DMS79 (cell line): ENCODE measurements around the gene ATP10B.
A peak's percentile ranks its signal among the peaks of the same experiment; 100 is the strongest.
"Not testable (repeated sequence)": the region's sequence is repeated elsewhere in the genome, so short reads cannot be mapped to it uniquely, and the experiment has no call there.

Experiments used
- DNase-seq: peaks from one replicate; lab custom pipeline; 2025; lab: John Stamatoyannopoulos, UW

The ATP10B gene

DNA sequence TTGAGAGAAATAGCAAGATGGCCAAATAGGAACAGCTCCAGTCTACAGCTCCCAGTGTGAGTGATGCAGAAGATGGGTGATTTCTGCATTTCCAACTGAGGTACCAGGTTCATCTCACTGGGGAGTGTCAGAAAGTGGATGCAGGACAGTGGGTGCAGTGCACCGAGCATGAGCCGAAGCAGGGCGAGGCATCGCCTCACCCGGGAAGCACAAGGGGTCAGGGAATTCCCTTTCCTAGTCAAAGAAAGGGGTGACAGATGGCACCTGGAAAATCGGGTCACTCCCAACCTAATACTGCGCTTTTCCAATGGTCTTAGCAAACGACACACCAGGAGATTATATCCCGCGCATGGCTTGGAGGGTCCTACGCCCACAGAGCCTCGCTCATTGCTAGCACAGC lies 39.0 kb downstream of the ATP10B start:
- DNase-seq, result not testable (repeated sequence)

DNA sequence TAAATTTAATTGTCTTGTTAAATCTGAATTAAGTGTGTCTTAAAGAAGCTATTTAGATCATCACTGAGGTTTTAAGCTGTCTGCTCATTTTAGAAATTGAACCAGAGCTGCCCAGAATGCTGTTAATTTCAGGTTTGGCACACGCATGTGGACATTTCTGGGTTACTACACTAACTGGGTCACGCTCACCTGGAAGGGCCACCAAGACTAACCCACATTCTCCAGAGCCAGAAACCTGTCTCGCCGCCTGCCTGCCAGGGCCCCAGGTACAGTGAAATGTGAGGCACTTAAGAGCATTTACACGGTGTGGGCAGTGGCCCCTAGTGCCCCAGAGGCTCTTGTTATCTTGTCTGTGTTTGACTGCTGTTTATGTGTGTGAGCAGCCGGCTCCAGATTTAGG lies 46.6 kb downstream of the ATP10B start:
- DNase-seq, result no peak

DNA sequence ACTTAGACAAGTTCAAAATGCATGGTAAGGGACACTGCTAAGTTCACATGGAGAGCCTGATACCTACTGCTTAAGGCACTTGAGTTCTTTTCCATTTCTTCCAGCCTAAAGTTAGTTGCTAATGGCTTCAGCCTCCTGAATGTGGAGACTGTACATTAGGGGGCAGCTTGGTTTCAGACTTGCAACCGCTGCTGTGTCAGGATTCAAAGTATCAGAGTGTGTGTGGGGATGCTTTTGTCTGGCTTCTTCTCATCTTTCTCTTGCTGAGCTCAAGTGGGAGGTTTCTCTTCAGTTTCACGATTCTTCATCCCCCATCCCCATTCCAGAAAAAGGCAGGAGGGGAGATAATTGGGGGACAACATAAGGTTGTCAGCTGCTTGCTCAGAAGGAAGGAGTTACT lies 49.4 kb downstream of the ATP10B start:
- no peak for DNase-seq

DNA sequence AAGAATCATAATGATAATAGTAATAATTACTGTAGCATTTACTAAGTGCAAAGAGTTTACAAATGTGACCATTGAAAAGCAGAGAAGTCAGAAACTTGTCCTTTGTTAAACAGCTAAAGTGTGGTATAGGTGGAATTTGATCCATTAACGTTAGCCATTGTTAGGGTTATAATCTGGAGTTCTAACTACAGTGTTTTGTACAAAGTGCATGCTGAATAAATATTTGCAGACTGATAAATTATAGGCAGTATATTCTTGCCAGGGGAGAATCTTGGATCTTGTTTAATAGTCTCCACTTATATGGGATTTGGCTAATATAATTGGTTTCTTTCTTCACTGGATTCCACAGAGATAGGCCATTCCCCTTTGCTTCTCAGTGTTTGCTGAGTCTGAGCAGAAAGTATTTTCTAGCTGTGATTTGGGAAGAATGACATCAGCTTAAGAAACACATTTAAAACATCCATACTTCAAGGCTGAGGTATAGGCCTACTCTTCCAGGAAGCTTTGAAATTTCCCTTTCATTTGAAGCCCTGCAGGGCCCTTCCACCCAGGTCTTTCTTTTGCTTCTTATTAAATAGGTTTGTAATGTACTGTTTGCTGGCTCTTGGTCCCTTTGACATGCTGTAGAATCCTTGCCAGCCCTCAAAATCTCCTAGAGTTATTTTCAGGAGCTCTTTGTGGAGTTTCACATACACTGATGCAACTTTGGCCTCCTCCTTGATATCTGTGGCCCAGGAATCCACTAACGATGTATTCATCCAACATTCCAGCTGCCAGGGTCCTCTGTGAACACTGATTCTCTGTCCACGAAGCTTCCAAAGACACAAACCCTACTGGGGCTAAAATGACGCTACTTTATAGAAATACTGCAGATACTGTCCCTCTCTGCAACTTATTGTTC lies 51.4 kb downstream of the ATP10B start:
- no peak for DNase-seq

DNA sequence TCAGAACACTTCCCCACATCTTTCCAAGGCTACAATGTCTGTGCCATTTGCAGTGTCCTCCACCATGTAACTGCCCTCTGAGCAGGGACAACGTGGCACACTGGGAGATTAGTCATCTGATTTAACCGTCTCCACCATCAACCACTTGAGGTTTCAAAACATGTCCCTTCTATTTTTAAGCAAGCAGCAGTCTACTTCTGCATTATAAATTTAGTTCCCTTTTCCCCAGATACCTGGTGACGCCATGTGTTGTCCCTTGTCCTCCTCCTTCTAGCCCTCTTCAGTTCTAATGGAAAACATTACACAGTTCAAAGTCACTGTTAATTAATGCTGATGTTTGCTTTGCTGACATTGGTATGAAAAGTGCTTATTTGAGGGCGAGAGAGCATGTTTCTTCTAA lies 52.8 kb downstream of the ATP10B start:
- DNase-seq, result peak; percentile 75

DNA sequence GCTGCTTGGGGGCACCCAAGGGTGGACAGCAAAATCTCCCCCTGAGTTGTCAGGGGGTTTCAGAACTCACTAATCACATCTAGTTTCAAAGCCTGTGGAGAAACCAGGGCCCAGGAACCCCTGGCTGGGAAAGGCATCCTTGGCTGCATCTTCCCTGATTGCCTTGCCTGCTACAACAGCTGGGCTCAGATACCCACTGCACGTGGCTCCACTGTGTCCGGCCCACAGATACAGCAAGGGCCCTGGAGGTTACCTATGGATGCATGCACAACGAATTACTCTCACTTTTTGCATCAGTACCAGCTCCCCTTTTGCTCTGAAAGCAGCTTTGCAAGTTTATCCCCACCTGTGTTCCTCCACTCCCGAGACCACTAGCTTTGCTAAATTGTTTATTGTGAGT lies 55.0 kb downstream of the ATP10B start:
- no peak for DNase-seq

DNA sequence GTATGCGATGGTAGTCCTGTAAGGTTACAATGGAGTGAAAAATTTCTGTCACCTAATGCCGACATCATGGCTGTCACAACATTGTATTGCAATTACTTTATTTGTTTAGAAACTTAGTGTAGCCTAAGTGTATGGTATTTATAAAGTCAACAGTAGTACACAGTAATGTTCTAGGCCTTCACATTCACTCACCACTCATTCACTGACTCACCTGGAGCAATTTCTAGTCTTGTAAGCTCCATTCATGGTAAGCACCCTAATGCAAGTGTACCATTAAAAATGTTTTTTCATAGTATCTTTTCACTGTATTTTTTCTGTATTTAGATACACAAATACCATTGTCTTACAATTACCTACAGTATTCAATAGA lies 58.5 kb downstream of the ATP10B start:
- no peak for DNase-seq

DNA sequence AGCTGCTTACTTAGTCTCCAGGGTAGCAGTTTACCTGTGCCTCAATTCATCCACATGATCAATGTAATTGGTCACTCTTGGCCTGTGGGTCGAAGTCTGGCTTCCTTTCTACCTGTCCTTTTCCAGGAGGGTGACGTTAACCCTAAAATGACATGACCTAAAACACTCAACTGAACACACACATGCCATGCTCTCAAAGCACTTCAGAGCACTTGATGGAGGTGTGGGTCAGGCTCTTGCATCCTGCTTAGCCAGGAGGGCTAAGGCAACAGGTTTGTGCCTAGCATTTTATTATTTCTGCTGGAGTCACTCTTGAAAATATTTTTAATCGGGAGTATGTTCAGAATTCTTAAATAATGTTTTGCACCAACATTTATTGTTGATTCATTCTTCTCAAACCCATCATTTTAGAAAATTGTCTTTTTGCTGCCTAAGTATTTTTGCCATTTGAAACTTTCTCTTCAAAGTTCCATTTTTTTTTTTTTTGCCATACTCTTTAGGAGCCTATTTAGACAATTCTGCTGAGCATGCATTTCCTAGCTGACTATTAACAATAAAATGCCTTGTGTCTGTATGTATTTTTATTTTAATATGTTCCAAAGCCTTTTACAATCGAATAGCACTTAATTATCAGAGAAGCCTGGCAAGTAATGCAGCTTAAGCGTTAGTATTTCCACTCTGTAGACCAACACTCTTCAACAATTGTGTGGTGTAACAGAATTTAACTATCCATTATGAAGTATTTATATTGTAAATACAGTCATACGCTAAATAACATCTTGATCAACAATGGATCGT lies 59.1 kb downstream of the ATP10B start:
- no peak for DNase-seq

DNA sequence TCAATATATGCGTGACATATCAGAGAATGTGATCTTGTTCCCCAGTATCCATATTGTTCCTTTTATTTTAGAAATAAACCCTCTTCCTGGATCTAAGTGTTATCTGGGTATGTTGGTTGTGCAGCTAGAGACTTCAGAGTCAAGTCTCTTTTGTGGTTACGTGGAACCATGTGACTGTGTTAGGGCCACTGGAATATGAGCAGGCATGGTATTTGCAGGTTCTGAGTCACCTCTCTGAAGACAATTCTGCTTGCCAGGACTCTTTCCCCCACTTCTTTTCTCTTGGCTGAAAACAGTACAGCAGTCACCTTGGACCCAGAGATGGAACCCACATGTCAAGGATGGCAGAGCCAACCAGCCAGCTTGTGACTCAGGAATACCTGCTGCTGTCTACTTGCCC lies 59.7 kb downstream of the ATP10B start:
- DNase-seq, result no peak

DNA sequence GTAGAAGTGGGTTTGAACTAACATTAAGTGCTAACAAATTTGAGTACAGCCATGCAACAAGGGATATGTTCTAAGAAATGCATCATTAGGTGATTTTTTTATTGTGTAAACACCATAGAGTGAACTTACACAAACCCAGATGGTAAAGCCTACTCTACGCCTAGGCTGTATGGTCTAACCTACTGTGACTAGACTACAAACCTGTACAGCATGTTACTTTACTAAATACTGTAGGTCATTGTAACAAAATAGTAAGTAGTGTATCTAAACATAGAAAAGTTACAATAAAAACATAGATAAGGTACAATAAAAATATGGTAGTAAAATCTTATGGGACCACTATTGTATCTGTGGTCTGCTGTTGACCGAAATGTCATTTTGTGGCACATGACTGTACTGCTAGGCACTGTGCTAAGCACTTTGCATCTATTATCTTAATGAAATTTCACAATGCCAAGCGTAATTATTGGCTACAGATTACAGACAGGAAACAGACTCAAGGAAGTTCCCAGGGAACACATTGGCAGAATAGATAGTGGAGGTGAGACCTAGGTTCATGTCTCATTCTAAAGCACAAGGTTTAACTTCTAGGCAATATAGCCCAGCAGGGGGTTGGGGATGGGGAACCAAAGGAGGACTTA lies 62.7 kb downstream of the ATP10B start:
- no peak for DNase-seq

DNA sequence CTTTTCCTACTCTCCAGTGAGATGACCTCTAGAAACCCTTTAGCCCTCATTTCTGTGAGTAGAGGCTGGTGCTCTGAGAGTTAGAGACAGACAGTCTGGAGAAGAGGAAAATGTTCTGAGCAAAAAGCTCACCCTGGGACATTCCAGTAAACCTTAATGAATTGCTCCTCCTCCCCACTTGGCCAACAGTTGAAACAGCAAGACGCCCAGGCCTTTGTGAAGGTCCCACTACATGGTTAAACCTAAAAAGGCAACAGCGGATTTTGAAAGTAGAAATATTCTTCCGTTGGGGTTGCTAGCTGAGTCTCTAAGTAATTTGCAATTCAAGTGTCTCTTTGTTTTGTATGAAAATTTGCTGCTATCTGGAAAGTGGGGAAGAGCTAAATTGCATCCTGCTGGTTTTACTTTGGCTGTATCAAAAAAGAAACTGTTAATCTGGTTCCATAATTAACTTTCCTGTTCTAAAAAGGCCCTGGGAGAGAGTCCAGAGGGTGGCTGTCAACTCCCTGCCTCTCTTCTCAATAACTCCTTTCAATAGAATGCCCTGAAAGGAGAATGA lies 63.8 kb downstream of the ATP10B start:
- DNase-seq, result no peak

DNA sequence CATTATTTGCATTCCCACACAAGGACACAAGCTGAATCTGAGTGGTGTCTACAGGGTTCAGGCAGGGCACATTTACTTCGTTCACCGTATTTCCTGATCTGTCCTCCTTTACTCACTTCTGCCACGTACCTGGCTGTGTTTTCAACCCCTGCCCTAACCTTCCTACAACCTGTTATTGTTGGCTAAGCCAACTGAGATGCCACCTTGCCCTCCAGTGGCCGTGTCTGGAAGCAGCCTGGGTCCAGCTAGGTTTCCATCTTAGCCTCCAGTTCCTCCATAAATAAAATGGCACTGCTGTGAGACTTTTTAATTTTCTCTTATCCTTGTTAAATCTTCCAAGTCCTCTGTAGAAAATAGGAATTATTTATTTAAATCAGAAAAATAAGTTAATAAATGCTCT lies 64.8 kb downstream of the ATP10B start:
- DNase-seq, result no peak

DNA sequence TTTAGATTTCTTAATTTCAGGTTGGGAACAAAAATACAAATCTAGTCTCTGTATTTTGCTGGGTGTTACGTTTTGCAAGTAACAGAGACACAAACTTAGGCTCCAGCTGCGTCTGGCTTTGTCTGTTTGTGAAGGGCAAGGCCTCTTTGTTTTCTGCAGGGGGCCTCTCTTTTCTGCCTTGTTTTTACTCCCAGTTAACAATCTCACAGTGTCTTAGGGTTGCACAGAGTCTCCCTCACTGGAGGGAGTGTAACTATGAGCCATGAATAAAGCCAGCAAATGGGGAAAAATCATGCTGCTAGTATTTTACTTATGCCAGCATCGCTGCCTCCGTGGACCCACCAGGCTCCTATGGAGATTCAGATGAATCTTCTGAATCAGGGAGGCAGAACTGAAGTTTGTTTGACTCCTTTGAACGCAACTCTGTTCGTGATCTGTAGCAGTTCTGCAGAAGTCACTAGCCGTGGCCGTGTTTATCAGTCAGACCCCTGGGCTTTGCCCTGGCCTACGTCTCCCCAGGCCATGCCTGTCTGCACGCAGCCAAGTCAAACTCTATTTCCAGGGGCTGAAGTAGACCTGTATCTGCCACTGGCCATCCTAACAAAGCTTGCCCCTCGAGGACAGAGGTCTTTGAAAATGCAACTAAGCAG lies 77.2 kb downstream of the ATP10B start:
- DNase-seq, result no peak

DNA sequence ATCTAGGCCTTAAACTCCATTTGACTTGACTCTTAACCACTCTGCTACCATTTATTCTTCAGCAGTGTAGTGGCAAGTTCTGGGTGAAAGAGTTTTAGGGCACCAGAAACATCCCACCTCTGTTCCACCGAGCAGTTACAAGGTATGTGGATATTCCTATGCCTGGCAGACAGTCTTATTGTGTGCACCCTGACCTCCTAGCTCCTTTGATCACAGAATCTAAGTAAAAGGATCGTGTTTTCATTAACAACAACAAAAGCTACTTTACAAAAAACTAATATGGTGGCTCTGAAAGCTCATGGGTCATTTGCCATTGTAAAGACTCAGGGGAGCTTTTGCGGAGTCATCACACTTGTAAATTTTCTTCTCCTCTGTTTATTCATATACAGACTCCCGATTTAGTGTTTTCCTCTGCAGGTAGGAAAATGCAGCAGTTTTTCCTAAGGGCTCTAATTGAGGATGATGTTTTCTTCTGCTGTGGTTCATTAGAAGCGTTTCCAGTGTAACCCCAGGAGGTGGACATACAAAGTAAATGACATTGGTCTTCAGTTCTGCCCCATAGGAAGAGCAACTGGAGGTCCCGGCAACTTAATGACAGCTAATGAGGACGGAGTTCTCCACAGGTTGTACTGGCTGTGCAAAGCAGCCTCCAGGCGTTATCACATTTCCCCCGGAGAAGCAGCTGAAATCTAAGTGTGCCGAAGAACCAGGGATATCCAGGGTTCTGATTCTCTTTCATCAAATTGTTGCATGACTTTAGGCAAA lies 78.2 kb downstream of the ATP10B start:
- no peak for DNase-seq

DNA sequence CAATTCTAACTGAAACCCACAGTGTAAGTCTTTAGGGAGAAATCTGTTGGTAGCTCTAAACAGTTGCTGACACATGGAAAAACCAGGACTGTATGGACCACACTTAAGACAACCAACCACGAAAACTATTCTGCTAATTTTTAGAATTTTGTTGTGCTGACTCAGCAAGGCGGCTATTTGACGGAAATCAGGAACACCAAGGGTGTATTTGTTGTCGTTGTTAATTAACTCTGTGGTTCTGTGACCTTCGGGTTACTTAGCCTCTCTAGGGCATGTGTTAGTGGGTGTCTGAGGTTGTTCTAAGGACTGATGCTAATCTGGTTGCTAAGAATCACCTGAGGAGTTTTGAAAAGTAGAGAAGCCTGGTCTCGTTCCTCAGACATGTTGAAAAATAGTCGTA lies 79.2 kb downstream of the ATP10B start:
- no peak for DNase-seq

DNA sequence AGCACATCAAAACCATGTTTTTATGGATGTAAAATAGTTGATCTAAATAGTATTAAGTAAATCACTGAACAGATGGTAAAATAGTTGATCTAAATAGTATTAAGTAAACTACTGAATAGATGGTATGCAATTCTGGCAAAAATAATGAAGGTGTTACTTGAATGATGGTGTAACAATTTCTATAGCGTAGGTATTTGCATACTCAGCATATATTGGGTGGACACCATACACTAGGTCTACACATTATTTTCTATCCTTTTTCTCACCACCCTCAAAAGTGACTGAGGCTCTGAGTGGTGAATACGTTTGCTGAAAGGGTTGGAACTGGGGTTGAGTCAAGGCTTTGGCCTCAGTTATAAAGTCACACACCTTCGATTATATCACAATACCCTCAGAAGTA lies 81.3 kb downstream of the ATP10B start:
- DNase-seq, result no peak

DNA sequence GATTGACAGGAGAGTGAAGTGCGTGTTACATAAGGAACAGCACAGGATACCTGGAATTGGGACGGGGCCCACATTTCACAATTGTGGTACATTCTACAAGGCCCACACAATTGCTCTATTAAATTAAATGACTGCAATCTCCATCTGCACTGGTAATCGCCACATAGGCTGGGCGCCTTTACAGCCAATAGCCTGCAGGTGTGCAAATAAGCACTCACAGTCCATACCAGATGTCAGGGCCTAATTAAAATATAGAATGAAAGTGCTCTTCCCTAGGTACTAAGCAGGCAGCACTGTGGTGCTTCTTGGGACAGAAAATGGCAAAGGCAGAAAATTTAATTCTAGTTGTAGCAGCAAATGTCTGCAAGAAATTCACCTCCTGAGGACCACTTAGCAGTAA lies 82.7 kb downstream of the ATP10B start:
- no peak for DNase-seq

DNA sequence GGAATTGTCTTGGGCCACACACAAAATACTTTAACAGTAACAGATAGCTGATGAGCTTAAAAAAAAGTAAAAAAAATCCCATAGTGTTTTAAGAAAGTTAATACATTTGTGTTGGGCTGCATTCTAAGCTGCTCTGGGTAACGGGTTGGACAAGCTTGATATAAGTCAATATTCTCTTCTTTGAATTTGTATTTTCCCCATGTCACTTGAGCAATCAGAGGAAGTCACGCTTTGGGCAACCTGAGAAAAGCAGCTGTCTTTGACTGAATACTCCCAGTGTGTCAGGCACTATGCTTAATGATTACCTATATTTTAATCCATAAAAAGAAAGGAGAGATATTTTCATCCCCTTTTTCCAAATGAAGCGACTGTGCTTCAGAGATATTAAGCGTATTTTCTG lies 84.9 kb downstream of the ATP10B start:
- DNase-seq, result no peak

DNA sequence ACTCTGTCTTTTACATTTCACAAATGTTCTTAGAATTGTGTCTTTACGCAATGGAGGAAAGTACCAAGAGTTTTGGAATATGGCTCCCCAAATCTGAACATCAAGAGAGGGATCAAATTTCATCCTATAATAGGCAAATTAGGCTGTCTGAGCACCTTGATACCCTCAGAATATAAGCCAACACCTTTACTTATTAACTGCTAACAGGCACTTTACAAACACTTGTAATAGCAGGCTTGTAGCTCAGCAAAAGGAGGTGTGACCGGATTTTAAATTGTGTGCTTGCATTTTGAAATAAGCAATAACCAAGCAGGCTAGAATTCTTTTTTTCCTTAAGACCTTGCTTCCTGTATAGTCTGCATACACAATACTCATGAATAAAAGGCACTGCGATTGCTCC lies 92.0 kb downstream of the ATP10B start:
- DNase-seq, result no peak

DNA sequence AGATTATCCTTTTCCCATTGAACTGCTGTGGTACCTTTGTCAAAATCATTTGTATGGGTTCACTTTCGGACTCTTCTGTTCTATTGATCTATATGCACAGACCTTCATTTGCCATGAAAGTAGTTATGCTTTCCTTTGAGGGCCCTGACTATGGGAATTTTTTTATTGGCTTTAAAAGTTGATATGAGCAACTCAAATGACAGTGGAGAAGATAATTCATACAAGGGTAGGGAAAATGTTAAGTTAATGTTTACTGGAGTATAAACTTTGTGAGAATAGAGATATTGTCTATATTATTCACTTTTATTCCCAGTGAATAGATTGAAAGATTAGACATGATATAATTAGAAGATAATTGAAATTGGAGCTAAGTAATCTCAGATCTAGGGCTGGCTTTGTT lies 94.8 kb downstream of the ATP10B start:
- no peak for DNase-seq

DNA sequence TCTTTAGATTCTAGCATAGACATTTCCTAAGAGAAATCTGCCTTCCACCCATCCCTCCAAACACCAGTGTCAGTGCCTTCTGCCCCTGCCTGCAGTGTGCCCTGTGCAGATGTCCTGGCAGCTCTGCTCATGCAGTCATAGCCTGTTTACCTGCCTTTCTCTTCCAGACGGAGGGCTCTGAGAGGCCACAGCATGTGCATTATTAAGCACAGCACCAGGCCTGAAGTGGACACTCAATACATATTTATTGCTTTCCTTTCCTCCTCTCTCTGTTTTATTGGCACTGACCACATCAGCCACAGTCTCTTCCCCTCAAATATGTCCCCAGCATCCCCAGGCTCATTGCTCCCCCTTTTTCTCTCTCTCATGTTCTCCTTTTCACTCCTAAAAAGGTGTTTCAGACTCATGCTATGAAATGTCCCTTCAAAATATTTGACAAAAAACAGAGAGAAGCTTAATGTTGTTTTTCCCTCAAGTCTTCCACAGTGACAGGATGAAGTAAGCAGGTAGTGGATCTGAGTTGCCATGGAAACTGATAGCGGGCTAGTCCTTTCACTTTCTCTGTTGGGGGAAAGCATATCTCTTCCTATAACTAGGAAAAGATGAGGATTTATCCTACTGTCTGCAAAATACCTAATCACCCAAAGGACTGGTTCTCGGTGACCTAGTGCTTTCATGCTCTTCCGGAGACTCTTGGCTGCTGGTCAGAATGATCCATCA lies 100.9 kb downstream of the ATP10B start:
- DNase-seq, result no peak
